PFSK-1 (cell line): ENCODE results near the gene EPDR1.

Source experiments
- FOXP2 ChIP-seq: optimal IDR thresholded peaks from 2 replicates; pipeline ENCODE3; 2011; ENCODE audit warnings: borderline replicate concordance, control low read depth, inconsistent platforms; ENCODE audit not compliant: insufficient read depth; ENCODE audit errors: extremely low read length, extremely low read depth
- POLR2AphosphoS5 ChIP-seq: IDR thresholded peaks from 2 replicates; pipeline ENCODE4 v1.6.1; 2012; ENCODE audit warnings: low read depth, mild to moderate bottlenecking, control low read depth, low read length, moderate library complexity
- SIN3A ChIP-seq: IDR thresholded peaks from 2 replicates; pipeline ENCODE4 v1.6.1; 2012; ENCODE audit warnings: mild to moderate bottlenecking, low read length, moderate library complexity, borderline replicate concordance; ENCODE audit not compliant: insufficient read depth
- TAF1 ChIP-seq: IDR thresholded peaks from 2 replicates; pipeline ENCODE4 v1.6.1; 2012; ENCODE audit warnings: low read length, control low read depth, borderline replicate concordance; ENCODE audit not compliant: insufficient read depth

- no peak for TF ChIP-seq SIN3A
- no peak for TF ChIP-seq TAF1
- no peak for TF ChIP-seq POLR2AphosphoS5
- TF ChIP-seq FOXP2: no peak
Measured at GRCh38 chr7:37947138-37947940, 26.9 kb downstream of the EPDR1 start.
